BJ (cell line): Measurements from ENCODE around the gene PYGM. TPM values are rescaled to one million over a fixed set of nuclear protein-coding genes. Genes with fewer than 3 reads are reported as not detected.
A peak's percentile ranks its signal among the peaks of the same experiment; 100 is the strongest.

Experiments
- CTCF ChIA-PET: fragments of 350-600 bp; formaldehyde crosslinking; extraction: SDS; loops from one replicate; lab custom pipeline; 2021; ENCODE audit warnings: antibody characterized with exemption, inconsistent platforms; lab: Yijun Ruan, JAX
- POLR2A ChIA-PET: fragments of 300-600 bp; sonication (Branson Sonifier 250); formaldehyde crosslinking; extraction: SDS; loops from one replicate; lab custom pipeline; 2021; ENCODE audit warnings: antibody characterized with exemption; lab: Charles Lee
- DNase-seq: peaks from one replicate; pipeline ENCODE4 v3.0.0-alpha.2; 2011; ENCODE audit warnings: low read depth
- H3K27me3 ChIP-seq: 2 replicates; pipeline ENCODE4 v1.6.0; 2011; ENCODE audit warnings: low read length; ENCODE audit not compliant: control insufficient read depth, insufficient read depth
- H3K36me3 ChIP-seq: 2 replicates; pipeline ENCODE4 v1.5.1; 2011; ENCODE audit warnings: low read length; ENCODE audit not compliant: control insufficient read depth, insufficient read depth
- H3K4me3 ChIP-seq: 2 replicates; pipeline ENCODE4 v1.5.1; 2011; ENCODE audit warnings: low read depth, mild to moderate bottlenecking, control low read depth, low read length
- CTCF ChIP-seq: IDR thresholded peaks from 2 replicates; pipeline ENCODE4 v1.5.1; 2011; ENCODE audit warnings: low read depth, mild to moderate bottlenecking, control low read depth, inconsistent platforms, low read length, moderate library complexity; ENCODE audit not compliant: insufficient read depth
- polyA plus RNA-seq: library from polyadenylated mRNA; depleted of rRNA; stranded (reverse); fragments of >200 nt; gene quantifications from 2 replicates; pipeline ENCODE4 v1.2.3, GENCODE V29; 2011

Gene PYGM
- polyA plus RNA-seq, 1 experiment = 0.10 TPM

DNA sequence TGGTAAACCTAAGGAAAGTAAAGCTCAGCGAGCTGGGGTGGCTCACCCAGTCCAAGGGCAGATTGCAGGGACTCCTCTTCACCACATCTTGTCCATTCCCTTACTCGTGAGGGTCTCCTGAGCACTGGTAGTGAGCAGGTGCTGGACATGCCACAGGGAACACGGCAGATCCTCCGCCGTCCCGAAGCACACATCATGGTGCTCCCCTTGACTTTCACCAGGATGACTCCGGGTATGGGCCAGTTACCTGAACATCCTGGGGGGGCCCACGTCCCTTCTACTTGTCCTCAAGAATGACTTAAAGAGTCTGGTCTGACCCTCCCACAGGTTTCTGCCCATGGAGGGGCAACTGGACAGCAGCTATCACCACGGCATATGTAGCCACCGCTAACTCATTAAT is 26.5 kb upstream of the PYGM start:
- TF ChIP-seq CTCF = no peak
- no peak for DNase-seq
- no peak overlapping the region for H3K4me3 ChIP-seq
- peaks cover 10% of the 10 kb centered on the region for H3K36me3 ChIP-seq
- ChIA-PET POLR2A (no interaction called here), CTCF (interaction anchor here (0.7 to 1.1 kb wide), 5 partner anchors 8 to 333 kb away, joined by 3 read pairs; no protein-coding TSS in a partner anchor)
- H3K27me3 ChIP-seq = no peaks in the 10 kb centered on the region

DNA sequence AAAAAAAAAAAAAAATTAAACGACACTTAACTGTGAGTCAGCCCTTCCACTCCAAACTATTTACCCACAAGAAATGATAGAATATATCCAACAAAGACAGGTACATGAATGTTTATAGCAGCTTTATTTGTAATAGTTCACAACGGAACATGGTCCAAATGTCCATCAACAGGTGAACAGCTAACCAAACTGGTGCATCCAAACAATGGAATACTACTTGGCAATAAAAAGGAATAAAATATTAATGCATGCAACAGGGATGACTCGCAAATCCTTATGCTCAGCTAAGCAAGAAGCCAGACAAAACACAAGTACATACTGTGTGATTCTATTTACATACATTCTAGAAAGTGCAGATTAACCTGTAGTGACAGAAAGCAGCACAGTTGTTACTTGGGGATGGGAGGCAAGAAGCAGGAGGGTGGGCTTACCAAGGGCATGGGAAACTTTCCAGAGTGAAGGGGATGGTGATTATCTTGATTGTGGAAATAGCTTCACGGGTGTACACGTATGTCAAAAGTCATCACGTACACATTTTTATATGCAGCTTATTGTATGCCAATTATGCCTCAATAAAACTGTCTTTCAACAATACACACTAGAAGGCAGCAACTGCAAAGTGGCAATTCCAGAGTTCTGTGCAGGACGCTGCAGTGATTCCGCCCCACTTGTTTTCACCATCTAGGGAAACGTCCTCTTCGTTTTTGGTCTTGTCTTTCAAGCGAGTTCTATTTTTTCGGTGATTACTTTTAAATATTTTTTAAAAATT is 25.2 kb upstream of the PYGM start:
- POLR2A ChIA-PET = no interaction called here
- no peak for TF ChIP-seq CTCF
- DNase-seq = no peak
- peaks cover 8% of the 10 kb centered on the region for H3K36me3 ChIP-seq
- no peak overlapping the region for H3K4me3 ChIP-seq
- CTCF ChIA-PET = no interaction called here
- no peaks in the 10 kb centered on the region for H3K27me3 ChIP-seq

GRCh38 chr11:64778473-64779298 is 18.9 kb upstream of the PYGM start, which contains the start of gene SF1:
TSS of gene SF1 (minus strand) at chr11:64778542. CDS start at chr11:64778392, 150 bp downstream.
- Histone ChIP-seq H3K36me3 (peaks cover 15% of the 10 kb centered on the region), H3K27me3 (no peaks in the 10 kb centered on the region), H3K4me3 (peak within 1 kb of the TSS; percentile 55)
- peak; percentile 99 for DNase-seq
- CTCF ChIA-PET = interaction anchor here (0.8 to 1.0 kb wide), 3 partner anchors 24 to 332 kb away, joined by 3 to 5 read pairs (median 3); partner anchors contain the start of gene MAP4K2
- no peak for TF ChIP-seq CTCF
- POLR2A ChIA-PET = interaction anchor here (0.6 kb wide), 1 partner anchor 15 kb away, joined by 12 read pairs; no protein-coding TSS in a partner anchor

DNA sequence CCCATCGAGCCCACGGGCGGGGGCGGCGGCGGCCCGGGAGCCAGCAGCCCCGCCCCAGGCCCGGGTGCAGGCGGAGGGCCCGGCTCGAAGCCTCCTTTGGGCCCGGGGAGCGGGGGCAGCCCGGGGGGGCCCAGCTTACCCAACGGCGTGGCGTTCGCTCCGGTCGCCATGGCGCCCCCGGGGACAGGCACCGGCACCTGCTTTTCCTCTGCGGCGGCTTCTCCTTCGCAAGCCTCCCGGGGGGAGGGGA is 18.4 kb upstream of the PYGM start:
- Histone ChIP-seq H3K27me3 (no peaks in the 10 kb centered on the region), H3K4me3 (peak overlapping the region; percentile 55), H3K36me3 (peaks cover 19% of the 10 kb centered on the region)
- CTCF ChIA-PET = interaction anchor here (1.0 kb wide), 2 partner anchors 24 to 35 kb away, joined by 3 to 5 read pairs; partner anchors contain the start of gene MAP4K2
- no peak for DNase-seq
- POLR2A ChIA-PET = no interaction called here
- TF ChIP-seq CTCF = no peak
